Gastroesophageal sphincter (tissue), 3 donors: Measurements from ENCODE around the gene CDCA8.

Source experiments
- CTCF ChIP-seq, 4 experiments: fragments of 200-600 bp in 2 of 4; fragments of 450-650 bp in 2 of 4; sonication (generic) in 1 of 4; IDR thresholded peaks; one replicate each; pipeline ENCODE4 v1.5.1; 2017 to 2019; ENCODE audit warnings: antibody characterized with exemption in 4 of 4, mild to moderate bottlenecking in 2 of 4, moderate library complexity in 2 of 4
- EP300 ChIP-seq: sonication (generic); formaldehyde crosslinking; IDR thresholded peaks from one replicate; pipeline ENCODE4 v1.6.1; 2017; ENCODE audit warnings: antibody characterized with exemption, mild to moderate bottlenecking
- POLR2A ChIP-seq, 2 donors: fragments of 450-650 bp; IDR thresholded peaks; one replicate each; pipeline ENCODE4 v1.6.1; 2017; ENCODE audit warnings: antibody characterized with exemption in 2 of 2, mild to moderate bottlenecking in 2 of 2, moderate library complexity in 1 of 2
- POLR2AphosphoS5 ChIP-seq: sonication (generic); formaldehyde crosslinking; IDR thresholded peaks from one replicate; pipeline ENCODE4 v1.6.1; 2017; ENCODE audit warnings: antibody characterized with exemption

- TF ChIP-seq CTCF (IDR thresholded peaks at IDR 0.05) (no peak), POLR2A (IDR thresholded peaks at IDR 0.05) (no peak), POLR2AphosphoS5 (no peak), EP300 (no peak)
Observed at GRCh38 chr1:37652976-37653375, 39.3 kb upstream of the CDCA8 start.
